AG09319 (cell line): ENCODE data around the gene ABHD11.

ENCODE experiments used
- DNase-seq: peaks from one replicate; pipeline ENCODE4 v3.0.0-alpha.2; 2010; ENCODE audit warnings: low read depth; ENCODE audit errors: extremely low read depth
- CTCF ChIP-seq: IDR thresholded peaks from 2 replicates; pipeline ENCODE4 v1.5.1; 2011; ENCODE audit warnings: low read depth, mild to moderate bottlenecking, inconsistent platforms, low read length, moderate library complexity

The ABHD11 gene

GRCh38 chr7:73735528-73735905 is 3.1 kb downstream of the ABHD11 start:
- no peak for DNase-seq
- TF ChIP-seq CTCF = no peak

- peak; percentile 75 for TF ChIP-seq CTCF
- DNase-seq = peak; percentile 43
These were observed 3.7 kb downstream of the ABHD11 start for GRCh38 chr7:73734619-73735527.

- TF ChIP-seq CTCF = no peak
- no peak for DNase-seq
These were observed 6.2 kb downstream of the ABHD11 start for GRCh38 chr7:73732397-73732796.

- no peak for TF ChIP-seq CTCF
- DNase-seq = no peak
These were observed 8.1 kb downstream of the ABHD11 start for GRCh38 chr7:73730485-73730884.

- no peak for DNase-seq
- no peak for TF ChIP-seq CTCF
These were observed 10.1 kb downstream of the ABHD11 start for GRCh38 chr7:73728551-73728950.

GRCh38 chr7:73727952-73728351 is 10.7 kb downstream of the ABHD11 start:
- DNase-seq = no peak
- TF ChIP-seq CTCF = no peak

- no peak for DNase-seq
- TF ChIP-seq CTCF = no peak
These were observed 12.5 kb downstream of the ABHD11 start for GRCh38 chr7:73726083-73726466.
